Activated CD8-positive, alpha-beta memory T cell treated with anti-CD3 and anti-CD28 coated beads, Interleukin-2, amount 50 U/mL, for 48 hours (primary cell): Measurements from ENCODE around the gene ARHGAP22.

Experiments
- DNase-seq: peaks from one replicate; pipeline ENCODE4 v3.0.0-alpha.2; 2020

The ARHGAP22 gene

DNA sequence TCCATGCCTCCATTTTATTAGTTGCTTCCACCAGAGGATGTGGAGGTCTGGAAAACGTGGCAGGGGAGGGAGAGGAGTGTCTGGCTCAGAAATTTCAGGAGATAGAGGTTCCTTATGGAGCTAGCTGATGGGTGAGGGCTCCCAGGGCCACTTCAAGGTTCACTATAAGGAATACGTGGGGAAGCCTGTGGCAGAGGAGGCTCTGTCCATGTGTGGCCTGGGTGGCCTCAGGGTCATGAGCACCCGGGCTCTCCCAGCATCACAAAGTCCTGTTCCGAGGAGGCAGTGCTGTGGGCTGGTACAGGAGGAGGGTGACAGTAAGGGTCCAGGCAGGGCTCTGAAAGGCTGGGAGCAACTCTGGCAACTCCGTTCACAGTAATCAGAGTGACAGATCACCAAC is 24.6 kb downstream of the ARHGAP22 start:
- no peak for DNase-seq

DNA sequence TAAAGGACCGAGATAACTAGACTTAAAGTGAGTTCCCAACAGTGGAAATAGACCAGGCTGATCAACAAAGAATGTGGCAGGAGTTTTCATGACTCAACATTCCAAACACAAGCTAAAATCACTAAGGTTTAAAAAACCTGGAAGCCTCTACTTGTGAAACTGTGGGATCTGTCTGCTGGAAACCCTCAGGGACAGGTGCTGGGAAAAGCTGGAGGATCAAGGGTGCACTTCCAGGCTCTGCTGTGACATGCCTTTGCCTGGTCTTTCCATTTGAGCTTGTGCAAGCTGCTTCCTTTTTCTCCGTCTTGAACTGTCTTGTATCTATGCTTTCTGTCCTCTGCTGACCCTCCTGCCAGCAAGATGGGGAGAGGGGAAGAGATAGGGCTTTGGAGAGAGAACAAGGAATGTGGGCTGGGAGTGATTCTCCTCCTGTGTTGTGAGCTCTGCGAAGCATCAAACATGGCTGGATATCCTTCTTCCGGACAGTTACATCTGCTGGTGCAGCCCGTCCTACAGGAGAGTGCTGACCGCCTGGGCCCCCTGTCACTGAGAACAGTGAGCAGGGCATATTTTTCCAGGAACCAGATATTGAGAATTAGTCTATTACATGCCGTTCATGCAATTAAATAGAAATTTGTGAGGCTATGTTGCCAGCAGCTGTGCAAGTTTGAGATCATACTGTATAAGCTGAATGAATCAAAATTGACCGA is 25.5 kb downstream of the ARHGAP22 start:
- DNase-seq = no peak

DNA sequence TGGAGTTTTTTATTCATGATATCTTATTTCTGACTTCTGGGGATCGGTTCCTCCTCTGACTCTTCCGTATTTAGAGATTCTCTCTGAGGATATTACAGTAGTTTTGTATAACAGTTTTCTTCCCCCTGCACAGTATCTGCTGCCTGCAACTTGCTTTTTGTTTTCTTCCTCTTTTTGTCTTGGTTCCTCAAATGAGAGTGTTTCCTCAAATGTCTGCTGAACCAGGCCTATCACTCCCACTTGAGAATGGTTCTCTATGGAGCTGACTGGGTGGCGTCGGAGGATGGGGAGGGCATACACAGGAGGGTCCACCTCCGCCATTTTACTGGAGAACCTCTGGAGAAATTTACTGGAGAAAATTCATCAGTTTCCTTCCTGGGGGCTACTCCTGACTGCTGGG is 27.7 kb downstream of the ARHGAP22 start:
- DNase-seq = no peak

GRCh38 chr10:48576501-48576900 is 28.4 kb downstream of the ARHGAP22 start:
- no peak for DNase-seq

DNA sequence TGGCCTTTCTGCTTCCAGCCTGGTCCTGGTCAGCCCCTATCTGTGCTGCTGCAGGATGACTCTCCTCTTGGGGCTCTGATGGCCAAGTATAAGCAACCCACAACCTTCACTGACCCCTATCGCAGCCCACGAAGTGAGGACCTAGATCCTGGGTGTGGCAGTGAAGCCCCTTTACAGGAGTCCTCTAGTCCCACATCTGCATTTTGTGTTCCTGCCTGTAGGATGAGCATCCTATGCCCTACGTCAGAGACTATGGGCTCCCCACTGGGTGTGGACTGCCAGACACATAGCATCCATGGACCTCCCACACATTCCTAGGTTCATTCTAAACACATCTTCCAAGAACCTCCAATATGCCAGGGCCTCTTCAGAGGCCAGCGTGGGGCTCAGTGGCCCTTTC is 29.0 kb downstream of the ARHGAP22 start:
- DNase-seq = no peak

- no peak for DNase-seq
Observed at GRCh38 chr10:48574817-48575380, 30.0 kb downstream of the ARHGAP22 start.

DNA sequence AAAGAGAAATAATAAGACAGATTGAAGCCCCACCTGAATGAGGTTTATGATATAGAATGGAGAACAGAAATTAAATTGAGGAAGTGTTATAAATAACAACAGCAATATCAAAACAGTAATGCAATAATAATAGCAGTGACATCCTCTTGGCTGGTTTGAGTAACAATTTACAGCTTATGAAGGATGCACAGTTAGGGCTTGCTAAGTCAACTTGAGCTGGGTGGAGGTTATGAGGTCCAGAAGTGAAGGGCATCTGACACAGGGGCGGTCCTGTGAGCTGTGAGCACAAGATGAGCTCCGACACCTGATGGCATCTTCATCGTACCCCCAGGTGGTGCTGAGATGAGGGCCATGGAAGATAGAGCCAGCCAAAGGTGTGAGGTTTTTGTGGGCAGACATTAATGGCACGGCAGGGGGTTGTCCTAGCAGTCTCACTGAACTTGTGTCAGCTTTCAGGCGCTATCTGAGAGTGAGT is 30.5 kb downstream of the ARHGAP22 start:
- DNase-seq = no peak

GRCh38 chr10:48573045-48573444 is 31.8 kb downstream of the ARHGAP22 start:
- DNase-seq = no peak

GRCh38 chr10:48572414-48572813 is 32.5 kb downstream of the ARHGAP22 start:
- no peak for DNase-seq

DNA sequence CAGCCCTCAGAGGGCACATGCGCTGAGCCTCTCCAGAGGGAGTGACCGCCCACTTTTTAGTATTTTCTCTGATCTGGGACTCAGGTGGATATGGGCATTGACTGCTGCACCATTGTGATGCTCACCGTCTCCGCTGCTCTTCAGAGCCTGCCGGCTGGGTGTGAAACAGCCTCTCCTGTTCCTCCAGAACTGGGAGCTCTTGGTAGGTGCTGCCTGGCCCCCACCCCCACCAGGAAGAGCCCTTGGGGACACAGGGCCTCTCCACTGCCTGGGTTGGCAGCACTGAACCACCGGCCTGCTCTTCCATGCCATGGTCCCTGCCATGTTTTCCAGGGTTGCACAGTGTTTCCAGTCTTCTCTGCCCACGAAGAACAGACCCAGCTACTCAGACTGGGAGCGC is 36.3 kb downstream of the ARHGAP22 start:
- no peak for DNase-seq

- peak; percentile 25 for DNase-seq
Observed at GRCh38 chr10:48568131-48568530, 36.7 kb downstream of the ARHGAP22 start.

GRCh38 chr10:48567346-48567745 is 37.5 kb downstream of the ARHGAP22 start:
- DNase-seq = peak; percentile 2

DNA sequence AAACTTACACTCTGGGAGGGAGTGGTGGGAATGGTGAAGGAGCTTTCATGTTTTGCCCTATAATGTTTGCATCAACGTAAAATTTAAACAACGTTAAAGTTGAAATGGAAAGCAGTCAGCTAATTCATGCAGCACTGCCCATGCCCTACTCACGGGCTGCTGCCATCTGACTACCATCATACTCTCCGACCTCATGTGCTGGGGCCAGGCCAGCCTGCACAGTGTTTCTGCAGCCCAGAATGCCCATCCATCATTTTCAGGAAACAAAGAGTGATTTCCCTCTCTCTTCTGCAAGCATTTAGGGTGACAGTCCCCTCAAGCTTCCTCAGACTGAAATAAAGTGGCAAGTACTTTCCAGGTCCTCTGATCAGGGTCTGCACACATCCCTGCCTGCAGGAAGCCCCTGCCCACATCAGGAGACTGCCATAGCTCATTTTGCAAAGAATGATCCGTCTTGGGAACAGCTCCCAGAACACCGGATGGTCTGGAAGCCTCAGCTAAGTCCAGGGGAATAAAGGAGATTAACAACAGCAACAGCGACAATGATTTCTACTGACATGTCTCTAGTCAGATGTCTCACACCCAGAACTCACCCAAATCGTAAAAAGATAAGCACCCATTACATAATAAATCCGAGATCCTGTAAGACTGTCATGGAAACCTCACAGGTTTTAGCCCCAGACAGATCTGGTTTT is 40.3 kb downstream of the ARHGAP22 start:
- DNase-seq = peak; percentile 6

- DNase-seq = peak; percentile 4
Observed at GRCh38 chr10:48557511-48558123, 47.3 kb downstream of the ARHGAP22 start.

DNA sequence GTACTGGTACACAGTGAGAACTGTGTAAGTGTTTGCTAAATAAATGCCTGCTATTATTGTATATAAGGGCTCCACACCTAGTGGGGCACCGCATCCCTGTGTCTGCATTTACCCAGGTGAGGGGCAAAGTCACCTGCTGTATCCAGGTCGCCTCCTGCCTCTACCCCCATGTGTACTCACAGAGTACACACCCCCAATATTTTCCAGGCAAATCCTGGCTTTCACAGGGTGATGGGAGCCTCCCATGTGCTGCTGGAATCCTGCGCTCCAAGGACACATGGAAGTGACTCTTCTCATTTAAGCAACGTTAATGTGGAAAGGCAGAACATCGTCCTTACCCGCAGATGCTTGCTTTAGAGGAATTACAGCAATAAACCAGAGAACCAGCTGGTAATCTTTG is 48.2 kb downstream of the ARHGAP22 start:
- DNase-seq = peak; percentile 12

DNA sequence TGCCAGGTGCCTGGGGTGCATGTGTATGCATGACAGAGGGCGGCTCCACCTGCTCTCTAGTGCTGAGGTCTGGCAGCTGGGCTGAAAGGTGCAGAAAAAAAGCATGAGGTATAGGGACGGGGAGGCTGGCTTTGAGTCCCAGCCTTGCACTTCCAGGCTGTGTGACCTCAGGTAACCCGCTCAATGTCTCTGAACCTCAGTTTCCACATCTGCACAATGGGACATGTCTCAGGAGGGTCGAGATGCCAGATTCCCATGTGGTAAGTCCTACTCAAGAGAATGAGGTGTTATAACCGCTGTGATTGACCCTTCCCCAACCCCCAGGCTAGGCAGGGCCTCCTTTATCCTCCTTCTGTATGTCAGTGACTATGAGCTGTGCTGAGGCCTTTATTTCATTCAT is 48.8 kb downstream of the ARHGAP22 start:
- peak; percentile 28 for DNase-seq

DNA sequence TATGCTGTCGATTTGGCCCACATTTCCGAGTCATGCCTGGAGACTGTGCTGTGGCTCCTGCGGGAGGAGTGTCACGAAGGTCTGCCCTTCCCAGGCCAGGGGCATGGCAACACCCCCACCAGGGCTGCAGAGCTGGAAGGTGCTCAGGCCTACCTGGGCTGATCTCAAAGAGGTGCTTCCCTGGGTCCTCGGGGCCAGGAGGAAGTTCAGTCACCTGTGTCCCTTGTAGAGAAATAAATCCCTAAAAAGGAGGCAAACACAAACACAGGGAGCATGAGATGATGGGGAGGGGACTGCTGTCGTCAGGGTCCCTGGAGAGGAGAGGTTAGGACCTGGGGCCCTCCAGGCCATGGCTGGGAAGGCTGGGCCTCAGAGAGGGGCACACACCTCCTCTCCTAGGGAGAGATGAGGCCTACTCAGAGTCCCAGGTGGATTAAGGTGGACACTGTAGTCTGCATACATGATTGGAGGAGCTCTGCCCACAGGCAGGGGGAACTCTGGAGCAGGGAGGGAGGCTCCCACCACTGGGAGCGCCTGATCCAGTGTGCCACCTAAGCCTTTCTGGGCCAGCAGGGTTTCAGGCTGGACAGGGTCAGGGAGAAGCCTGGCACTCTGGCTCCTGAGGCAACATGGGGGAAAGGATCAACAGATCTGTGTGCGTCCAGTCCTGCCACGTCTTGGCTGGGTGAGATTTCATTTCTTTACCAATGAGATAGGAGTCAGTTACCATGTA is 49.4 kb downstream of the ARHGAP22 start:
- DNase-seq = peak; percentile 37

DNA sequence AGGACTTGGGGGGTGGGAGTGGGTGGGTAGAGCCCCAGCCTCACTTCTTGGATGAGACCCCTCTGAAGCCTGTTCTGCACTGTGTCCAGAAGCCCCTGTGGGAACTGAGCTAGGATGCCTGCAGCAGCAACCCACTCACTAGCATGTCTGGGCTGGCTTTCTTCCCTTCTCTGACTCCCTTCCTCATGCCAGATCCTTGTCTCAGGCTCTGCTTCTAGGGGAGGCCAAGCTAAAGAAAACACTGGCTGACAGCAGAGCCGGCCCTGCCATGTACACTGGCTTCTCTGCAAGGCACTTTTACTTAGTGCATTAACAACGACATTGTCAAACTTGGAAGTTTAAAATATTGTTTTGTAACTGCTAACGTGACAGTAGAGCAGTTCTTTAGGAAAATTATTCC is 50.2 kb downstream of the ARHGAP22 start:
- DNase-seq = peak; percentile 22

DNA sequence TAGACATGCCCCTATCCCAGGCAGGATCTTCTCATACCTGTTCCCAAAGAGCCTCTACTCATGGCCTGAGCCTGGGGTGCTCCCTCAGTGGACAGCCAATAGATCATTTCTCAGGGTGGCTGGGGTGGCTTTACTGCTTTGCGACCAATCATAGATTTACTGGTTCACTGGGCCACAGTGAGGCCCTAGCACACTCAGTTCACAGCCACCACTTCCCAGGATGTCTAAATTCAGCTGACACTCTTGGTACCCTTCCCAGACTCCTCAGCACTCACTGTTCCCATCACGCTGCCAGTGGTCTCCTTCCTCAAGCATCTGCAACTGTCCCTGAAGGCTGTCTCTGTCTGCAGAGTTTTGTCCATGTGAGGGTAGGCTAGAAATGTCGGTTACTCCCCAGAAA is 50.6 kb downstream of the ARHGAP22 start:
- peak; percentile 35 for DNase-seq

DNA sequence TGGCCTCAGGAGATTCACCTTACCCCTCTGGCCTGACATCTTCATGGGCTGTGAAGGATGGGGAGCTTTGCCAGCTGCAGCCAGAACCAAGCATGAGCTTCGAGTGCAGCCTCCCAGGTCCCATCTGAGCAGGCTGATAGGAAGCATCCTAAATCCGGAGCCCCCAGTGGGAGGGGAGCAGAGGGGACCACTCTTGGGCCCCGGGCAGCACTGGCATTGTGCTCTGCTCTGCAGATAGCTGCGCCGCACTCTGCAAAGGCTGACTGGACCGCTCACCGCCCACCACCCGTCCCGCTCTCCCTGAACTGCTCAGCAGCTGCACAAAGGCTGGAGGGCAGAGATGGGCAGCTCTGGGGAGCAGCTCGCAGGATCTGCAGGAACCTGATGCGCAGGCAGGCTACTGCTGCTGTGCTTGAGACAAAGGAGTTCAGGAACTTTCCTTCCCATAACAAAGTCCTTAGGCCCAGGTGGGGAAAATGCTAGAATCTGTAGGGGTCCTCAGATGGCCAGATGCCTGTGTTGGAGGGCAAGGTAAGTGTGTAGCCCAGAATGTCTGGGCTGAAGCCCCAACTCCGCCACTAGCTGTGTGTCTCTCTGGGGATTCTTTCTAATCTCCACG is 51.8 kb downstream of the ARHGAP22 start:
- DNase-seq = peak; percentile 34

GRCh38 chr10:48551861-48552591 is 52.8 kb downstream of the ARHGAP22 start:
- DNase-seq = peak; percentile 29

- DNase-seq = no peak
Observed at GRCh38 chr10:48550977-48551376, 53.9 kb downstream of the ARHGAP22 start.
